ENCODE measurements around the gene RNF130.

The RNF130 gene

GRCh38 chr5:180053061-180053602 is 18.4 kb downstream of the RNF130 start:
- DNase-seq (ENCODE audit: low read depth), result no peak

- DNase-seq (ENCODE audit: low read depth), result no peak
Observed at GRCh38 chr5:180052211-180052818, 19.2 kb downstream of the RNF130 start.

DNA sequence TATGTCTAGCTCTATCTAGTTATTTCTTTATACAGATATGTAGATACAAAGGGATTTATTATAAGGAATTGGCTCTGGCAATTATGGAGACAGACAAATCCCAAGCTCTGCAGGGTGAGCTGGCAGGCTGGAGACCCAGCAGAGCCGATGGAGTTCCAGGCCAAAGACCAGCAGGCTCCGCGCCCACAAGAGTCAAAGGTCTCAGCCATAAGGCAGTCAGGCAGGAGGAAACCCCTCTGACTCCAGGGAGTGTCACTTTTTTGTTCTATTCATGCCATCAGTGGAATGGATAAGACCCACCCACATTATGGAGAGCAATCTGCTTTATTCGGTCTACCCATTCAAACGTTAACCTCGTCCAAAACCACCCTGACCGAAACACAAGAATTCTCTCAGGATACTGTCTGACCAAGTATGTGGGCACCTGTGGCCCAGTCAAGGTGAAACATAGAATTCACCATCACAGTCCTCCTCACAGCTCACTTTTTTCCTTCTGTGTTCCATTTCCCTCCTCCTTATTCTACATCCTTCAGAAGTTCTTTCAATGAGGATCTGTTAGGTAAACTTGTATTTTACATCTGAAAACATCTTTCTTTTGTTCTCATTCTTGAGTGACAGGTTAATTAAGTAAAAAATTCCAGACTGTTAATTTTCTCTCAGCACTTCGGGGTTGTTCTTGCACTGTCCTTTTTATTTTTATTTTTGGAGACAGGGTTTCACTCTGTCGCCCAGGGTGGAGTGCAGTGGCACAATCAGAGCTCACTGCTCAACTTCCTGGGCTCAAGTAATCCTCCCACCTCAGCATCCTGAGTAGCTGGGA is 21.2 kb downstream of the RNF130 start:
- no peak for DNase-seq (ENCODE audit: low read depth)

DNA sequence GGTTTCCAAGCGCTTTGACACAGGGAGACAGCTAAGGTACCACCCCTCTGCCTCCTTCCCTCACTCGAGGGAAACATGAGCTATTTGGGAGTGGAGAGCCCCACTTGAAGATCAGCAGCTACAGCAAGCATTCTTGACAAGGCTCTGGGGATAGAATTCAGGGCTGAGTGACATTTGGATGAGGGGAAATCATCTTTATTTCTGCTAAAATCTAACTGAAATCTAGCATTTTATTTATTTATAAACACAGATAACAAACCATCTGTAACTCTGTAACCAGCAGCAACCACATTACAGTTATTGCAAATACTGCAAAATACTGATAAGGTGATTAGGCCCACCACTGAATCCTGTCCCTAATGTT is 22.4 kb downstream of the RNF130 start:
- DNase-seq (ENCODE audit: low read depth), result no peak

GRCh38 chr5:180047667-180048066 is 23.9 kb downstream of the RNF130 start:
- DNase-seq (ENCODE audit: low read depth), result no peak

DNA sequence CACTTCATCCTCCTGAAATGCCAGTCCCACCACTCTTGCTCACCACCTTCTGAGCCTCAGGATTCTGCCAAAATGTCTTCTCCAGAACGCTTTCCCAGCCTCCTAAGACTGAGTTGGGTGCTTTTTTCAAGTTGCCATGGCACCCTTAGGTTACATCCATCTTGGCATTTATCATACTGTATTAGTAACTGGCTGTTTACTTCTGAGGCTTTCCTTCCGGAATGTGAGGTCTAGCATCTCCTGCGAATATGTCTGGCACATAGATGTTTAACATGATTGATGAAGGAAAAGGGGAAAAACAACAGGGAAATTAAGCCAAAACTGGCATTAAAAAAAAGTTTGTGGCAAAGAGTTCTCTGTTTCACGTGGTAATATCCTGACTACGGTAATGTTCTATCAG is 24.9 kb downstream of the RNF130 start:
- no peak for DNase-seq (ENCODE audit: low read depth)

- DNase-seq (ENCODE audit: low read depth), result no peak
Observed at GRCh38 chr5:180045889-180046499, 25.6 kb downstream of the RNF130 start.

DNA sequence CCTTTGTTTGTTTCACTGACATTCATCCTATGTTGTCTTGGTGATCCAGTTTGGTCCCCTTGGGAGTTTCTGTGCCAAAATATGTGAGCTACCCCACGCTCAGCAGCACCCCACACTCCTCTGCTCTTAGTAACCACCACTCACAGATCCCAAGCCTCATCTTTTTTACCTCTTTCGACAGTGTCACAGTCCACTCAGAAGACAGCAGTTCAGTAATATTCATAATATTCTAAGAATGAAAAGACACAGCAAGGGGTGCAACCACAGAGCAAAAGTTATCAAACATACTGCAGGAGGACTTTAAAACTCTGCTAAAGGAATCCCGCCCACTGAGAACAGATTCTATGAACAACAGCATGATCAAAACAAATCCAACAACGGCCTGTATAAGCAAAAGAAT is 28.2 kb downstream of the RNF130 start:
- no peak for DNase-seq (ENCODE audit: low read depth)

DNA sequence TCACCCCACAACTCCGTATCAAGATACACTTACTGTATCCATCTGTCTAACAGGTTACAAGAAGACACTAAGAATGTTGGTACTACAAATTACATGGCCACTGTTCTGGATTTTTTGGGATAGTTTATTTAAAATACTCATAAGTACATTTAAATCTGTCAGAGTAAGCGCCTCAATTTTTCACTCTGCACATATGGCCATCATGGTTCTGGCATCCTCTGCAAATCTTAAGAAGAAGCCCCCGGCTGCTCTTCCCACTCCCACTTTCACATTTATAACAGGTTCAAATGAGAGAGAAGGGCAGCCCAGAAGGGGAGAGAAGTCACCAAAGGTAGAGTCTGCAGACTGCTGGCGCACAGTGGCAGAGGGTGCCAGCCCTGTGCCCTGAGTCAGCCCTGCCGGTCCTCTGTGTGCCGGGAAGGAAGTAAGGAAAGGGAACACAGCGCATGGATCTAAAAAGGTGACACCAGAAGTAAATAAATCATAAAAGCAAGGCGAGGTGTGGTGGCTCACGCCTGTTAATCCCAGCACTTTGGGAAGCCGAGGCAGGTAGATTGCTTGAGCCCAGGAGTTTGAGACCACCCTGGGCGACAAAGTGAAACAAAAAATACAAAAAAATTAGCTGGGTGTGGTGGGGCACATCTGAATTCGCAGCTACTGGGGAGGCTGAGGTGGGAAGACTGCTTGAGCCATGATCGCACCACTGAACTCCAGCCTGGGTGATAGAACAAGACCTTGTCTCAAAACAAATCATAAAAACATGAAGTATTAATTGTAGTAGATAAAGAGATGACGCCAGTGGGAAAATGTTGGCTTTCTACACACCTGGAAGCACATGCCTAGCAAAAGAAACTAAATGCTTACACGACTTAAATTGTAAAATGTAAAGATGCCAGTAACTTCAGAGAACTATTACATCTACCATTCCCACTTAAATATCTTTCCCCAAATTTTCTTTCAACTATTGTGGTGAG is 30.0 kb downstream of the RNF130 start:
- DNase-seq (ENCODE audit: low read depth), result no peak

- DNase-seq (ENCODE audit: low read depth), result no peak
Observed at GRCh38 chr5:180040287-180041214, 31.0 kb downstream of the RNF130 start.

- no peak for DNase-seq (ENCODE audit: low read depth)
Observed at GRCh38 chr5:180035206-180035931, 36.2 kb downstream of the RNF130 start.

- DNase-seq (ENCODE audit: low read depth), result peak; percentile 37
Observed at GRCh38 chr5:180034564-180034963, 37.0 kb downstream of the RNF130 start.

DNA sequence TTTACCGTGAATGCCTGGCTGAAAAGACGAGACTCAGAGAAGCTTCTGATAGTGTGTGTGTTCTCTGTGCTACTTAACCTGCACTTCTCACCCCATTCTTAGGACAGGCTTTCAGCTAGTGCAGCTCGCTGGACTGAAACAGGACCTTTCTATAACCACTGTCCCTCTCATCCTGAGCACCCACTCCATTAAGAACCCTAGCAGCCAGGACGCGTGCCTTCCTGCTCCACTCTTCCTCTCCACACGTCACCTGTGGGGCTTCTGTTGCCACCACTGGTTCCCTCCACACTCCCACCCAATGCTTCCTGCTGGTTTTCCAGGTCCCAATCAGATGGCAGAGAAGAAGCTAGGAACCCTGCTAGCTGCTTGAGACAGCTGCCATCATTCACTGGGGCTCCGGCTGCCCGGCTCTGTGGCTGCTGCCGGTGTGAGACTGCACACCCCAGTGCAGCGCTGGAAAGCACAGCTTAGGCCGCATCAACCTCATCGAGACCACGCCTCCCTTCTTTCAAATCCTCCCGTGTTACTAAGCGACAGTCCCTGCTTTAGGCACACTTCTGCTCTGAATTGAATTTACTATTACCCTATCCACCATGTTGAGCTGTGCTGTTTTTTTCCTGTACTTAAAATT is 44.0 kb downstream of the RNF130 start:
- no peak for DNase-seq (ENCODE audit: low read depth)

DNA sequence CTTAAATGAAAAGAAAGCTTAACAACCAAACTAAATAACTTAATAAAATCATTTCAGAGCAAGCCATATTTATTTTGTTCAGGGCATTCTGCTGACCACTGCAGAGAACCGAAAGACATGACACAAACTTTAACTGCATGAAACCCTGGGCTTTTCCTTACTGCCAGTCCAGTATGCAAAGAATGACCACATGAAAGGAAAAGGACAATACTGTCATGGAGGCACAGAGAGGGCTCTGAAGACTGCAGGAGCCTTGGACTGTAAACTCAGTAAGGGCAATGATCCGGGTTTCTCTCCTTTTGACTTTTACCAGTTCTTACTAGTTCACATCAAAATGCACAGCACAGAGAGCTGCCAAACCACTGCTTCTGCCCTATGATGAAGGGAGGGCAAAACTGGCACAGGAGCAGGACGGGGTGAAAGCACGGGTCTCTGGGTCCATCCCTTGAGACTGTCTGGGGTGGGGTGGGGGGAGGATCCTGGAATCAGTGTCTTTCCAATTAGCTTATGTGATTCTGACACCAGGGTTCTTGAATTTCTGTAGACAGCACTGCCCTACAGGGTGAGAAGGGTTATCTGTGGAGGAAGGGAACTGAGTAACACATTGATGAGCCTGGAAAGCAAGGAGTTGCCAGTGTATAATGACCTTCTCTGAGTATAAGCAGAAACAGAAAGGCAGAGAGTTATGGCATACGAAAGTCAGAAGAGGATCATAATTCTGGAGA is 44.7 kb downstream of the RNF130 start:
- no peak for DNase-seq (ENCODE audit: low read depth)

GRCh38 chr5:180026320-180026719 is 45.2 kb downstream of the RNF130 start:
- DNase-seq (ENCODE audit: low read depth), result no peak

DNA sequence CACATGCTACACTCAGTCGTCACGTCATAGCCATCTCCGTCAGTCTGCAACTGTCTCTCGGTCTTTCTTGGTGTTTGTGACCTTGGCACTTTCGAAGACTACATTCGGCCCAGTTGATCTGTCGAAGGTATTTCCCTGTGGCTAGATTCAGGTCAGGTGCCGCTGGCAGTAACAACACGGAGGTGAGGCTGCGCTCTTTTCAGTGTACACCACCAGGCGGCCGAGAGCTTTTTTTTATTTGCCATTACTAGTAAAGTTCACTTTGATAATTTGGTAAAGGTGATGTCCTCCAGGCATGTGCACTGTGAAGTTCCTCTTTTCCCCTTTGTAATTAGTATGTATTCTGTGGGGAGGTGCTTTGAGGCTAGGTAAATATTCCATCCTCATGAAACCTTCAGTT is 49.7 kb downstream of the RNF130 start:
- DNase-seq (ENCODE audit: low read depth), result no peak

DNA sequence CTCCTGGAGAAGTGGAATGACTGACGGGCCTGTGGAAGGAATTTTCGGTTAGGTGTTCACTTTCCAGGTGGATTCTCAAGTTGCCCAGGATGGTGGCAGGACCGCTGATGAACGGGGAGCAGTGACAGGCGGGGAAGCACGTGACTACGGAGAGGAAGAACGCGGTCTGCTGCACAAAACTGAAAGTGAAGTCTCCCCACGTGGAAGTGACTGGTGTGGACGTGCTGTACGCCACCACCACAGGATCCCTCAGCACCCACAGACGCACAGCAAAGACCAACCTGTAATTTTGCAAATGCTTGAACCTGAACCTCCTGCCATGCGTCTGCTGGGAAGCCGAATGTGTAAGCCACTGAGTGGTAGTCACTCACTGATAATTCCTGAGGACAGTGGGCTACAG is 51.4 kb downstream of the RNF130 start:
- DNase-seq (ENCODE audit: low read depth), result no peak

- no peak for DNase-seq (ENCODE audit: low read depth)
Observed at GRCh38 chr5:180018347-180019060, 53.1 kb downstream of the RNF130 start.

All from HS-5 (cell line).